Type B pancreatic cell (in vitro differentiated cells): Measurements from ENCODE around the gene TBL3. TPM values are rescaled to one million over a fixed set of nuclear protein-coding genes. Genes with fewer than 3 reads are reported as not detected.

Experiments
- DNase-seq: peaks from one replicate; pipeline ENCODE4 v3.0.0; 2021; ENCODE audit warnings: mixed read lengths; ENCODE audit not compliant: unreplicated experiment; ENCODE audit errors: extremely low spot score
- H3K27ac Mint-ChIP-seq: 2 replicates; pipeline ENCODE4 v1.8.0; 2021; ENCODE audit warnings: mild to moderate bottlenecking, mixed read lengths
- H3K27me3 Mint-ChIP-seq: 2 replicates; pipeline ENCODE4 v1.8.0; 2021; ENCODE audit warnings: mixed read lengths
- H3K36me3 Mint-ChIP-seq: 2 replicates; pipeline ENCODE4 v1.8.0; 2021; ENCODE audit warnings: mixed read lengths
- H3K4me1 Mint-ChIP-seq: one replicate; pipeline ENCODE4 v1.8.0; 2021; ENCODE audit warnings: mixed read lengths; ENCODE audit not compliant: unreplicated experiment
- H3K4me3 Mint-ChIP-seq: 2 replicates; pipeline ENCODE4 v1.8.0; 2021; ENCODE audit warnings: mild to moderate bottlenecking, mixed read lengths
- H3K9me3 Mint-ChIP-seq: 2 replicates; pipeline ENCODE4 v1.8.0; 2021; ENCODE audit warnings: mixed read lengths
- total RNA-seq: library from RNA; stranded (reverse); gene quantifications from 2 replicates; pipeline ENCODE4 v1.2.1, GENCODE V29; 2021; ENCODE audit warnings: low replicate concordance
- TF ChIP-seq, protein P1 (sequence below): fragments of 200-600 bp; sonication (generic); conservative IDR thresholded peaks from 2 replicates; pipeline ENCODE4 v1.5.0; 2021; ENCODE audit warnings: antibody characterized with exemption, mild to moderate bottlenecking

The TBL3 gene
- total RNA-seq, 1 donor from 2014 or later = 37.0 TPM

- H3K9me3 Mint-ChIP-seq = no peaks in the 10 kb centered on the region
- no peak overlapping the region for H3K27ac Mint-ChIP-seq
- DNase-seq = no peak
- H3K4me1 Mint-ChIP-seq = peaks cover 4% of the 10 kb centered on the region
- TF ChIP-seq, protein P1, sequence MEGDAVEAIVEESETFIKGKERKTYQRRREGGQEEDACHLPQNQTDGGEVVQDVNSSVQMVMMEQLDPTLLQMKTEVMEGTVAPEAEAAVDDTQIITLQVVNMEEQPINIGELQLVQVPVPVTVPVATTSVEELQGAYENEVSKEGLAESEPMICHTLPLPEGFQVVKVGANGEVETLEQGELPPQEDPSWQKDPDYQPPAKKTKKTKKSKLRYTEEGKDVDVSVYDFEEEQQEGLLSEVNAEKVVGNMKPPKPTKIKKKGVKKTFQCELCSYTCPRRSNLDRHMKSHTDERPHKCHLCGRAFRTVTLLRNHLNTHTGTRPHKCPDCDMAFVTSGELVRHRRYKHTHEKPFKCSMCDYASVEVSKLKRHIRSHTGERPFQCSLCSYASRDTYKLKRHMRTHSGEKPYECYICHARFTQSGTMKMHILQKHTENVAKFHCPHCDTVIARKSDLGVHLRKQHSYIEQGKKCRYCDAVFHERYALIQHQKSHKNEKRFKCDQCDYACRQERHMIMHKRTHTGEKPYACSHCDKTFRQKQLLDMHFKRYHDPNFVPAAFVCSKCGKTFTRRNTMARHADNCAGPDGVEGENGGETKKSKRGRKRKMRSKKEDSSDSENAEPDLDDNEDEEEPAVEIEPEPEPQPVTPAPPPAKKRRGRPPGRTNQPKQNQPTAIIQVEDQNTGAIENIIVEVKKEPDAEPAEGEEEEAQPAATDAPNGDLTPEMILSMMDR = no peak
- no peaks in the 10 kb centered on the region for H3K27me3 Mint-ChIP-seq
- no peak overlapping the region for H3K4me3 Mint-ChIP-seq
- no peaks in the 10 kb centered on the region for H3K36me3 Mint-ChIP-seq
These were observed 26.1 kb upstream of the TBL3 start for GRCh38 chr16:1945559-1946391.

DNA sequence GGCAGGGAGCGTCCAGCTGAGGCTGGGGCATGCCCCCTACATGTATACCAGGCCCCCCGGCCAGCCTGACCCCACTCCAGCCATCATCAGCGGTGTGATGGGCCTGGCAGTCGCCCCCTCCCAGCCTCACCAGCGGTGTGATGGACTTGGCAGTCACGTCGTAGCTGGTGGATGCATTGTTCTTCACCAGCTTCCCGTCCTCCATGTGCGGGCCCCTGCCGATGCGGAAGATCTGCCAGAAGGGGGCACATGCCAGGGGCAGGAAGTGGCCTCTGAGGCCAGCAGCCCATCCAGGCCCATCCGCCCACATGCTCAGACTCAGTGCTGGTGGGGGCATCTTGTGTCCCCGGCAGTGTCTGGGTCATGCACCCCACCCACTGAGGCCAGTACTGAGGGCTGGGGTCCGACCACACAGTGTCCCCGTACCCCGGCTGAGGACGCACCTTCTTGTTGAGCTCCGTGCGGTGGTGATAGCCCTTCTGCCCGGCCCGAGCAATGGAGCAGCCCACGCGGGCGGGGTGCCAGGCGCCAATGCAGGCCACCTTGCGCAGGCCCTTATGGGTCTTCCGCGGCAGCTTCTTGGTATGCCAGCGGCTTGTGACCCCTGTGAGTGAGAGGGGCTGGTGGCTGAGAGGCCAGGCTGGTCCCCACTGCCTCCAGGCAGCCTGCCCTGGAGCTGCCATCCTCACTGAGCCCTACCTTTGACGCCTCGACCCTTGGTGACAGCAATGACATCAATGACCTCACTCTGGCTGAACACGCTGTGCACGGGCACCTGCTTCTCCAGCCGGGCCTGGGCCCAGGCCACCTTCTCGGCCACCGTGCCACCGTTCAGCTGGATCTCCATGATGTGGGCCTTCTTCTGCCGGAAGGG lies 25.1 kb upstream of the TBL3 start:
- Mint-ChIP-seq H3K27ac (no peak overlapping the region), H3K4me3 (no peak overlapping the region), H3K9me3 (no peaks in the 10 kb centered on the region), H3K36me3 (no peaks in the 10 kb centered on the region), H3K27me3 (no peaks in the 10 kb centered on the region), H3K4me1 (peaks cover 4% of the 10 kb centered on the region)
- TF ChIP-seq, protein P1 = no peak
- DNase-seq = no peak

DNA sequence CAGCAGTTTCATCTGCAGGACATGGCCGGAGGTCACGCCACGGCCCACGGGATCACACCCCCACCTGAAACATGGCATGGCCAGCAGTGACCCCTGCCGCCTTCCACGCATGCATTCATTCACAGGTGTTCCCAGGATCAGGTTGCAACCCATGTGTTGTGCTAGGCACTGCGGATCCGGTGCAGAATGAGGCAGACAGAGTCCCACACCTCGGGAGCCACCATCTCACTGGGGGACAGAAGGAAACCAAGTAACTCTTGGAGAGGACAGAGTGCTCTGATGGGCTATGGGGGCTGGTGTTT lies 24.5 kb upstream of the TBL3 start:
- no peak for DNase-seq
- TF ChIP-seq, protein P1 = no peak
- Mint-ChIP-seq H3K27ac (no peak overlapping the region), H3K4me3 (no peak overlapping the region), H3K36me3 (no peaks in the 10 kb centered on the region), H3K27me3 (no peaks in the 10 kb centered on the region), H3K4me1 (peaks cover 4% of the 10 kb centered on the region), H3K9me3 (no peaks in the 10 kb centered on the region)

DNA sequence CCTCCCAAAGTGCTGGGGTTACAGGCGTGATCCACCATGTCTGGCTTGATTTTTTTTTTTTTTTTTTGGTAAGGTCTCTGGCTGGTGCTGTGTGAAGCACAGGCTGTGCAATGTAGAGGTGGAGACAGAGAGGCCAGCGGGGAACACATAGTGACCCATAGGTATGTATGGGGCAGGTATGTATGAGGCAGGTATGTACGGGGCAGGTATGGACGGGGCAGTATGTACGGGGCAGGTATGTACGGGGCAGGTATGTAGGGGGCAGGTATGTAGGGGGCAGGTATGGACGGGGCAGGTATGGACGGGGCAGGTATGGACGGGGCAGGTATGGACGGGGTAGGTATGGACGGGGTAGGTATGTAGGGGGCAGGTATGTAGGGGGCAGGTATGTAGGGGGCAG lies 22.3 kb upstream of the TBL3 start:
- H3K27me3 Mint-ChIP-seq = no peaks in the 10 kb centered on the region
- DNase-seq = no peak
- TF ChIP-seq, protein P1 = no peak
- no peak overlapping the region for H3K27ac Mint-ChIP-seq
- H3K36me3 Mint-ChIP-seq = no peaks in the 10 kb centered on the region
- no peak overlapping the region for H3K4me3 Mint-ChIP-seq
- H3K4me1 Mint-ChIP-seq = no peaks in the 10 kb centered on the region
- H3K9me3 Mint-ChIP-seq = no peaks in the 10 kb centered on the region

DNA sequence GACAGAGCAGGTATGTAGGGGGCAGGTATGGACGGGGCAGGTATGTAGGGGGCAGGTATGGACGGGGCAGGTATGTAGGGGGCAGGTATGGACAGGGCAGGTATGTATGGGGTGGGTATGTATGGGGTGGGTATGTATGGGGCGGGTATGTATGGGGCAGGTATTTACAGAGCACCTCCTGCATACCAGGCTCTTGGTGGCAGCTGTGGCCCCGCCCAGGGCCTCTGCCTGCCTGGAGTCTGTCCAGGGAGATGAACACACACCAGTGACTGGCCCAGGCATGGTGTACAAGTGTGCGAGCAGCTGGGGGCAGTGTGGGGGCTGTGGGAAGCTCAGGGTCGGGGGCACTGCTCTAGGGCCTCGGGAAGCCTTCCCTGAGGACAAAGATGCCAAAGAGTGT lies 21.8 kb upstream of the TBL3 start:
- no peaks in the 10 kb centered on the region for H3K4me1 Mint-ChIP-seq
- TF ChIP-seq, protein P1 = no peak
- H3K9me3 Mint-ChIP-seq = no peaks in the 10 kb centered on the region
- H3K36me3 Mint-ChIP-seq = no peaks in the 10 kb centered on the region
- H3K4me3 Mint-ChIP-seq = no peak overlapping the region
- no peaks in the 10 kb centered on the region for H3K27me3 Mint-ChIP-seq
- no peak for DNase-seq
- H3K27ac Mint-ChIP-seq = no peak overlapping the region
